Measurements from ENCODE around the gene PLA2G4D.

DNA sequence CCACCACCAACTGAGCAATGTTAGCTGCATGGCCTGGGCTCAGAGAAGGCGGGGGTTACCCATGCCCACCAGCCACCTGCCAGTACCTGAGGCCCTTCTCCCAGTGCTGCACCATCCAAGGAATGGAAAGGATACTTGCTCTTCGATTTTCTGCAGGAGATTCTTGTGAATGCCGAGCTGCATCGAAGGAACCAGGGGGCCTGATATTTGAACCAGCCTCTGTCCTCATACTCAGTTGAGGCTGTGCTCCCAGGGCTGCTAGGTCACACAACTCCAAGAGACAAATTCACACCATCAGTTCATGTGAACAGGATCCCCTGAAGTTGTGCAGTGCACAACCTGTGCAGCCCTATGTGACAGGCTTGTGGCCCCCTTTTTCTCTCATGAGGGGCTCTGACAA, 44.0 kb upstream of the PLA2G4D start:
- TF ChIP-seq, protein P1, sequence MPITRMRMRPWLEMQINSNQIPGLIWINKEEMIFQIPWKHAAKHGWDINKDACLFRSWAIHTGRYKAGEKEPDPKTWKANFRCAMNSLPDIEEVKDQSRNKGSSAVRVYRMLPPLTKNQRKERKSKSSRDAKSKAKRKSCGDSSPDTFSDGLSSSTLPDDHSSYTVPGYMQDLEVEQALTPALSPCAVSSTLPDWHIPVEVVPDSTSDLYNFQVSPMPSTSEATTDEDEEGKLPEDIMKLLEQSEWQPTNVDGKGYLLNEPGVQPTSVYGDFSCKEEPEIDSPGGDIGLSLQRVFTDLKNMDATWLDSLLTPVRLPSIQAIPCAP (CRISPR knock-in tag; IDR thresholded peaks at IDR 0.05), result no peak
- TF ChIP-seq, protein P2, sequence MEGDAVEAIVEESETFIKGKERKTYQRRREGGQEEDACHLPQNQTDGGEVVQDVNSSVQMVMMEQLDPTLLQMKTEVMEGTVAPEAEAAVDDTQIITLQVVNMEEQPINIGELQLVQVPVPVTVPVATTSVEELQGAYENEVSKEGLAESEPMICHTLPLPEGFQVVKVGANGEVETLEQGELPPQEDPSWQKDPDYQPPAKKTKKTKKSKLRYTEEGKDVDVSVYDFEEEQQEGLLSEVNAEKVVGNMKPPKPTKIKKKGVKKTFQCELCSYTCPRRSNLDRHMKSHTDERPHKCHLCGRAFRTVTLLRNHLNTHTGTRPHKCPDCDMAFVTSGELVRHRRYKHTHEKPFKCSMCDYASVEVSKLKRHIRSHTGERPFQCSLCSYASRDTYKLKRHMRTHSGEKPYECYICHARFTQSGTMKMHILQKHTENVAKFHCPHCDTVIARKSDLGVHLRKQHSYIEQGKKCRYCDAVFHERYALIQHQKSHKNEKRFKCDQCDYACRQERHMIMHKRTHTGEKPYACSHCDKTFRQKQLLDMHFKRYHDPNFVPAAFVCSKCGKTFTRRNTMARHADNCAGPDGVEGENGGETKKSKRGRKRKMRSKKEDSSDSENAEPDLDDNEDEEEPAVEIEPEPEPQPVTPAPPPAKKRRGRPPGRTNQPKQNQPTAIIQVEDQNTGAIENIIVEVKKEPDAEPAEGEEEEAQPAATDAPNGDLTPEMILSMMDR (IDR thresholded peaks at IDR 0.05), result no peak
